SIG-M5 treated with dmso at 0.1 percent for 504 hours (cell line): ENCODE results near the gene GHDC.

Experiments used
- DNase-seq: peaks from one replicate; lab custom pipeline; 2025; ENCODE audit not compliant: unreplicated experiment; lab: John Stamatoyannopoulos, UW

Gene GHDC

GRCh38 chr17:42183741-42184711 is 10.3 kb downstream of the GHDC start:
- peak; percentile 34 for DNase-seq

- DNase-seq, result no peak
Measured at GRCh38 chr17:42182927-42183734, 11.2 kb downstream of the GHDC start.

GRCh38 chr17:42181851-42182207 is 12.5 kb downstream of the GHDC start:
- DNase-seq, result no peak

GRCh38 chr17:42180922-42181850 is 13.1 kb downstream of the GHDC start, which contains the start of gene KCNH4:
TSS of gene KCNH4 (minus strand) at chr17:42181142. CDS start at chr17:42180945, 197 bp downstream.
- DNase-seq, result peak; percentile 77

- no peak for DNase-seq
Measured at GRCh38 chr17:42180411-42180921, 13.8 kb downstream of the GHDC start.

- no peak for DNase-seq
Measured at GRCh38 chr17:42179911-42180410, 14.3 kb downstream of the GHDC start.

- DNase-seq, result no peak
Measured at GRCh38 chr17:42179335-42179734, 15.0 kb downstream of the GHDC start.

- DNase-seq, result no peak
Measured at GRCh38 chr17:42178817-42179216, 15.5 kb downstream of the GHDC start.

- no peak for DNase-seq
Measured at GRCh38 chr17:42177684-42178083, 16.6 kb downstream of the GHDC start.

- DNase-seq, result no peak
Measured at GRCh38 chr17:42174126-42174783, 20.0 kb downstream of the GHDC start.

GRCh38 chr17:42171831-42172230 is 22.5 kb downstream of the GHDC start:
- DNase-seq, result no peak

- no peak for DNase-seq
Measured at GRCh38 chr17:42169351-42169750, 24.9 kb downstream of the GHDC start.

GRCh38 chr17:42167807-42168206 is 26.5 kb downstream of the GHDC start:
- peak; percentile 38 for DNase-seq

GRCh38 chr17:42166196-42166763 is 28.0 kb downstream of the GHDC start:
- DNase-seq, result no peak

GRCh38 chr17:42165751-42166150 is 28.5 kb downstream of the GHDC start:
- no peak for DNase-seq

GRCh38 chr17:42163696-42164407 is 30.4 kb downstream of the GHDC start:
- DNase-seq, result no peak

- DNase-seq, result no peak
Measured at GRCh38 chr17:42163113-42163512, 31.2 kb downstream of the GHDC start.

GRCh38 chr17:42160531-42160910 is 33.8 kb downstream of the GHDC start:
- DNase-seq, result no peak
